ENCODE measurements around the gene CHRND. TPM values are rescaled to one million over a fixed set of nuclear protein-coding genes. Genes with fewer than 3 reads are reported as not detected.

The CHRND gene
- polyA plus RNA-seq, 1 donor from 2014 or later, result not detected

DNA sequence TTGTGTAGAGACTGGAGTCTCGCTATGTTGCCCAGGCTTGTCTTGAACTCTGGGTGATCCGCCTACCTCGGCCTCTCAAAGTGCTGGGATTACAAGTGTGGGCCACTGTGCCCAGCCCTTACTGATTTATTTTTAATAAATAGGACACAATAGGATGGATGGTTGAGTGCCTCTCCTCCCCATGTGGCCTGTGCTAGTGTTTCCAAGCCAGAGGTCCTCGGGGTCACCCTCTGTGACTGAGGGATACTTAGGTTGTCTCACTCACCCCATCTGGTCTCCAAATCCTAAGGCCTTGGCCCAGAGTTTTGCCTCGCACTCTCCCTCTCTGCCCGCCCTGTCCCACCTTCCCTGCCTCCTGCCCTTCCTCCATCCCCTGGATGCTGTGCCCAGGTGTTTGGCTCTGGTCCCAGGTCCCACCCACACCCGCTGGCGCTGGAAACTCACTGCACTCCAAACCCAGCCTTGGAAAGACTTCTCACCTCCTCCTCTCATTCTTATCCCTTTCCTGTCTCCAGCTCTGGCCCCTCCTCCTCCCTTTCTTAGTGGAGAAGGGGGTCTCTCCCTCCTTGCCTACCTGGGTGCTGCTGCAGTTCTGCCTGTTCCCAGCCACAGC is 33.6 kb upstream of the CHRND start:
- no peaks in the 10 kb centered on the region for H3F3A ChIP-seq (ENCODE audit: insufficient read depth, low read length, poor library complexity, severe bottlenecking)
- no peaks in the 10 kb centered on the region for H3K36me3 ChIP-seq (ENCODE audit: insufficient read depth, low read length)
- H2AFZ ChIP-seq (ENCODE audit: low read depth, low read length), result no peak overlapping the region
- H3K4me2 ChIP-seq (ENCODE audit: low read length), result no peak overlapping the region
- H3K27ac ChIP-seq (ENCODE audit: low read length), result no peak overlapping the region
- H3K79me2 ChIP-seq (replicated peaks; ENCODE audit: insufficient read depth, low read length), result no peaks in the 10 kb centered on the region
- TF ChIP-seq POLR2AphosphoS5 (IDR thresholded peaks at IDR 0.05), result no peak
- TF ChIP-seq, protein P1, sequence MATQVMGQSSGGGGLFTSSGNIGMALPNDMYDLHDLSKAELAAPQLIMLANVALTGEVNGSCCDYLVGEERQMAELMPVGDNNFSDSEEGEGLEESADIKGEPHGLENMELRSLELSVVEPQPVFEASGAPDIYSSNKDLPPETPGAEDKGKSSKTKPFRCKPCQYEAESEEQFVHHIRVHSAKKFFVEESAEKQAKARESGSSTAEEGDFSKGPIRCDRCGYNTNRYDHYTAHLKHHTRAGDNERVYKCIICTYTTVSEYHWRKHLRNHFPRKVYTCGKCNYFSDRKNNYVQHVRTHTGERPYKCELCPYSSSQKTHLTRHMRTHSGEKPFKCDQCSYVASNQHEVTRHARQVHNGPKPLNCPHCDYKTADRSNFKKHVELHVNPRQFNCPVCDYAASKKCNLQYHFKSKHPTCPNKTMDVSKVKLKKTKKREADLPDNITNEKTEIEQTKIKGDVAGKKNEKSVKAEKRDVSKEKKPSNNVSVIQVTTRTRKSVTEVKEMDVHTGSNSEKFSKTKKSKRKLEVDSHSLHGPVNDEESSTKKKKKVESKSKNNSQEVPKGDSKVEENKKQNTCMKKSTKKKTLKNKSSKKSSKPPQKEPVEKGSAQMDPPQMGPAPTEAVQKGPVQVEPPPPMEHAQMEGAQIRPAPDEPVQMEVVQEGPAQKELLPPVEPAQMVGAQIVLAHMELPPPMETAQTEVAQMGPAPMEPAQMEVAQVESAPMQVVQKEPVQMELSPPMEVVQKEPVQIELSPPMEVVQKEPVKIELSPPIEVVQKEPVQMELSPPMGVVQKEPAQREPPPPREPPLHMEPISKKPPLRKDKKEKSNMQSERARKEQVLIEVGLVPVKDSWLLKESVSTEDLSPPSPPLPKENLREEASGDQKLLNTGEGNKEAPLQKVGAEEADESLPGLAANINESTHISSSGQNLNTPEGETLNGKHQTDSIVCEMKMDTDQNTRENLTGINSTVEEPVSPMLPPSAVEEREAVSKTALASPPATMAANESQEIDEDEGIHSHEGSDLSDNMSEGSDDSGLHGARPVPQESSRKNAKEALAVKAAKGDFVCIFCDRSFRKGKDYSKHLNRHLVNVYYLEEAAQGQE (IDR thresholded peaks at IDR 0.05; ENCODE audit: borderline replicate concordance), result no peak
- no peak for TF ChIP-seq EP300 (conservative IDR thresholded peaks at IDR 0.05; ENCODE audit: poor library complexity, severe bottlenecking)
- TF ChIP-seq, protein P2, sequence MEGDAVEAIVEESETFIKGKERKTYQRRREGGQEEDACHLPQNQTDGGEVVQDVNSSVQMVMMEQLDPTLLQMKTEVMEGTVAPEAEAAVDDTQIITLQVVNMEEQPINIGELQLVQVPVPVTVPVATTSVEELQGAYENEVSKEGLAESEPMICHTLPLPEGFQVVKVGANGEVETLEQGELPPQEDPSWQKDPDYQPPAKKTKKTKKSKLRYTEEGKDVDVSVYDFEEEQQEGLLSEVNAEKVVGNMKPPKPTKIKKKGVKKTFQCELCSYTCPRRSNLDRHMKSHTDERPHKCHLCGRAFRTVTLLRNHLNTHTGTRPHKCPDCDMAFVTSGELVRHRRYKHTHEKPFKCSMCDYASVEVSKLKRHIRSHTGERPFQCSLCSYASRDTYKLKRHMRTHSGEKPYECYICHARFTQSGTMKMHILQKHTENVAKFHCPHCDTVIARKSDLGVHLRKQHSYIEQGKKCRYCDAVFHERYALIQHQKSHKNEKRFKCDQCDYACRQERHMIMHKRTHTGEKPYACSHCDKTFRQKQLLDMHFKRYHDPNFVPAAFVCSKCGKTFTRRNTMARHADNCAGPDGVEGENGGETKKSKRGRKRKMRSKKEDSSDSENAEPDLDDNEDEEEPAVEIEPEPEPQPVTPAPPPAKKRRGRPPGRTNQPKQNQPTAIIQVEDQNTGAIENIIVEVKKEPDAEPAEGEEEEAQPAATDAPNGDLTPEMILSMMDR (IDR thresholded peaks at IDR 0.05; ENCODE audit: poor library complexity, severe bottlenecking), result no peak
- TF ChIP-seq EZH2 (IDR thresholded peaks at IDR 0.05; ENCODE audit: borderline replicate concordance, insufficient read depth, low read length, poor library complexity, severe bottlenecking), result no peak
- no peak for TF ChIP-seq SMC3 (conservative IDR thresholded peaks at IDR 0.05; ENCODE audit: poor library complexity)
- no peak for TF ChIP-seq TAF1 (IDR thresholded peaks at IDR 0.05; ENCODE audit: low read depth)
- TF ChIP-seq RAD21 (conservative IDR thresholded peaks at IDR 0.05), result no peak
- TF ChIP-seq MXI1 (conservative IDR thresholded peaks at IDR 0.05; ENCODE audit: poor library complexity, severe bottlenecking), result no peak
- no peaks in the 10 kb centered on the region for H3K9me3 ChIP-seq (ENCODE audit: low read length)
- no peaks in the 10 kb centered on the region for H3K9me2 ChIP-seq (ENCODE audit: insufficient read depth, low read length)
- H3K4me3 ChIP-seq (ENCODE audit: low read length), result no peak overlapping the region
- H3K9ac ChIP-seq (ENCODE audit: low read length), result no peak overlapping the region
- peaks cover 12% of the 10 kb centered on the region for H3K27me3 ChIP-seq (ENCODE audit: insufficient read depth, low read depth, low read length)
- no peaks in the 10 kb centered on the region for H4K20me1 ChIP-seq (ENCODE audit: insufficient read depth)

DNA sequence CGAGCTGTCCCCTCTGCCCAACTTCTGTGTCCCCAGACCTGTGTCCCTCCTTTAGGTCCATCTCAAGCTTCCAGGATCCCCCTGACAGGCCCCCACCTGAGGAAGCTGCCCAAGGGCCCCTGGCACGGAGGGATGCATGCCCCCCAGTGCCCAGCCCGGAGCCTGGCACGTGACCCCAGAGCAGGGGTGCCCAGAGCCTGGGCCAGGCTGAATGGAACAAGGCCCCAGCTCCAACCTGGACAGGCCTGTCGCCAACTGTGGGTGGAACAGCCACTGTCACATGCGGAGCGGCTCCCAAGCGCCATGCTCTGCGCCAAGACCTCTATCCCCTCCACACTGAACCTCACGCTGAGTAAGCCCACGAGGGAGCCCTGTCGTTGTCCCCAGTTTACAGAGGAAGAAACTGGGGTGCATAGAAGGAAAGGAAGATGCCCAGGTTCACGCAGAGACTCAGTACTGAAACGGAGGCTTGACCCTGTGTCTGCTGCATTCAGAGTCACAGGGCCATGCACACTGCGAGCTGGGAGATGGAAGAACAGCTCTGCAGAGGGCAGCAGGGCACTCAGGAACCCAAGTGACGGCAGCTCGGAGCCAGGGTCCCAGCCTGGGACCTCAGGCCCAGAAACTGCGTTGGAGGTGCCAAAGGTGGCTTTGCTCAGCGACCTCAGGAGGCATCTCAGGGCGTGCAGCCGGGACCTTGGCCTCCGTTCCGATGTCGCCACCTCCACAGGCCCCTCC is 32.8 kb upstream of the CHRND start:
- no peak overlapping the region for H3K9ac ChIP-seq (ENCODE audit: low read length)
- no peaks in the 10 kb centered on the region for H3F3A ChIP-seq (ENCODE audit: insufficient read depth, low read length, poor library complexity, severe bottlenecking)
- H3K27ac ChIP-seq (ENCODE audit: low read length), result no peak overlapping the region
- no peaks in the 10 kb centered on the region for H3K36me3 ChIP-seq (ENCODE audit: insufficient read depth, low read length)
- H2AFZ ChIP-seq (ENCODE audit: low read depth, low read length), result no peak overlapping the region
- TF ChIP-seq TAF1 (IDR thresholded peaks at IDR 0.05; ENCODE audit: low read depth) (no peak), POLR2AphosphoS5 (IDR thresholded peaks at IDR 0.05) (no peak), EP300 (conservative IDR thresholded peaks at IDR 0.05; ENCODE audit: poor library complexity, severe bottlenecking) (no peak), EZH2 (IDR thresholded peaks at IDR 0.05; ENCODE audit: borderline replicate concordance, insufficient read depth, low read length, poor library complexity, severe bottlenecking) (no peak), SMC3 (conservative IDR thresholded peaks at IDR 0.05; ENCODE audit: poor library complexity) (no peak), MXI1 (conservative IDR thresholded peaks at IDR 0.05; ENCODE audit: poor library complexity, severe bottlenecking) (no peak), RAD21 (conservative IDR thresholded peaks at IDR 0.05) (no peak)
- TF ChIP-seq, protein P2 (IDR thresholded peaks at IDR 0.05; ENCODE audit: poor library complexity, severe bottlenecking), result no peak
- TF ChIP-seq, protein P1 (IDR thresholded peaks at IDR 0.05; ENCODE audit: borderline replicate concordance), result no peak
- H3K27me3 ChIP-seq (ENCODE audit: insufficient read depth, low read depth, low read length), result peaks cover 8% of the 10 kb centered on the region
- H4K20me1 ChIP-seq (ENCODE audit: insufficient read depth), result no peaks in the 10 kb centered on the region
- no peaks in the 10 kb centered on the region for H3K9me3 ChIP-seq (ENCODE audit: low read length)
- no peak overlapping the region for H3K4me2 ChIP-seq (ENCODE audit: low read length)
- no peaks in the 10 kb centered on the region for H3K9me2 ChIP-seq (ENCODE audit: insufficient read depth, low read length)
- no peak overlapping the region for H3K4me3 ChIP-seq (ENCODE audit: low read length)
- H3K79me2 ChIP-seq (replicated peaks; ENCODE audit: insufficient read depth, low read length), result no peaks in the 10 kb centered on the region

Measured in neural cell (in vitro differentiated cells).